Gastroesophageal sphincter (tissue), 3 donors: ENCODE results near the gene RASA4.
"Not testable (repeated sequence)": the region's sequence is repeated elsewhere in the genome, so short reads cannot be mapped to it uniquely, and the experiment has no call there.

Experiments
- CTCF ChIP-seq, 4 experiments: fragments of 200-600 bp in 2 of 4; fragments of 450-650 bp in 2 of 4; sonication (generic) in 1 of 4; IDR thresholded peaks; one replicate each; pipeline ENCODE4 v1.5.1; 2017 to 2019; ENCODE audit warnings: antibody characterized with exemption in 4 of 4, mild to moderate bottlenecking in 2 of 4, moderate library complexity in 2 of 4
- EP300 ChIP-seq: sonication (generic); formaldehyde crosslinking; IDR thresholded peaks from one replicate; pipeline ENCODE4 v1.6.1; 2017; ENCODE audit warnings: antibody characterized with exemption, mild to moderate bottlenecking

GRCh38 chr7:102574607-102575006 lies 41.9 kb downstream of the RASA4 start:
- TF ChIP-seq CTCF (IDR thresholded peaks at IDR 0.05); EP300: not testable (repeated sequence)
